Endodermal cell (in vitro differentiated cells): ENCODE results near the gene MAP7. TPM values are rescaled to one million over a fixed set of nuclear protein-coding genes. Genes with fewer than 3 reads are reported as not detected.

Experiments used
- DNase-seq: peaks from one replicate; pipeline ENCODE4 v3.0.0-alpha.2; 2017
- H3K27ac ChIP-seq: 2 replicates; pipeline ENCODE4 v1.5.1; 2013; ENCODE audit warnings: mild to moderate bottlenecking, low read depth, low read length, moderate library complexity
- H3K27me3 ChIP-seq: 2 replicates; pipeline ENCODE4 v1.6.1; 2013; ENCODE audit warnings: mild to moderate bottlenecking, low read length, moderate library complexity; ENCODE audit not compliant: insufficient read depth, control insufficient read depth, poor library complexity, severe bottlenecking
- H3K36me3 ChIP-seq: 2 replicates; pipeline ENCODE4 v1.7.0; 2013; ENCODE audit warnings: mild to moderate bottlenecking, low read length, moderate library complexity; ENCODE audit not compliant: control insufficient read depth, insufficient read depth
- H3K4me1 ChIP-seq: one replicate; pipeline ENCODE4 v1.7.0; 2013; ENCODE audit warnings: low read length; ENCODE audit not compliant: control insufficient read depth, insufficient read depth
- H3K4me3 ChIP-seq: 2 replicates; pipeline ENCODE4 v1.5.1; 2013; ENCODE audit warnings: mild to moderate bottlenecking, low read length, moderate library complexity
- H3K9ac ChIP-seq: 2 replicates; pipeline ENCODE4 v1.6.1; 2013; ENCODE audit warnings: mild to moderate bottlenecking, low read length, moderate library complexity; ENCODE audit not compliant: poor library complexity, severe bottlenecking; ENCODE audit errors: extremely low read depth
- H3K9me3 ChIP-seq: 2 replicates; pipeline ENCODE4 v1.6.1; 2013; ENCODE audit warnings: mild to moderate bottlenecking, low read length, moderate library complexity; ENCODE audit not compliant: control insufficient read depth
- H3K27ac Mint-ChIP-seq: 2 replicates; pipeline ENCODE4 v1.8.0; 2020; ENCODE audit warnings: mixed read lengths
- H3K27me3 Mint-ChIP-seq: 2 replicates; pipeline ENCODE4 v1.8.0; 2021; ENCODE audit warnings: mild to moderate bottlenecking, mixed read lengths; ENCODE audit not compliant: insufficient read depth
- H3K36me3 Mint-ChIP-seq: 2 replicates; pipeline ENCODE4 v1.8.0; 2020; ENCODE audit warnings: low read depth, mixed read lengths
- H3K4me1 Mint-ChIP-seq: 2 replicates; pipeline ENCODE4 v1.8.0; 2020; ENCODE audit warnings: mixed read lengths
- H3K4me3 Mint-ChIP-seq: 2 replicates; pipeline ENCODE4 v1.8.0; 2020; ENCODE audit warnings: mild to moderate bottlenecking, moderate library complexity, mixed read lengths
- H3K9me3 Mint-ChIP-seq: 2 replicates; pipeline ENCODE4 v1.8.0; 2020; ENCODE audit warnings: mild to moderate bottlenecking, mixed read lengths
- WGBS, 2 experiments: methylation state at CpG; one replicate each; pipeline versions ENCODE4 v1.1.5 to v1.1.7; 2013; ENCODE audit warnings: missing lambda C conversion rate in 2 of 2, mixed read lengths in 1 of 2; ENCODE audit not compliant: insufficient coverage in 1 of 2, insufficient read length in 1 of 2; 5-methylcytosine and 5-hydroxymethylcytosine counted together
- total RNA-seq, 2 donors: library from RNA; stranded (reverse); fragmentation: NEBNext Ultra II Directional in 1 of 2; extraction: Animal tissue kit (Norgen Biotek cat#: 25700) in 1 of 2; gene quantifications; 2 replicates in 1 of 2; 3 replicates in 1 of 2; pipeline ENCODE4 v1.2.1, GENCODE V29; 2021
- TF ChIP-seq, protein P1 (sequence below): fragments of 200-600 bp; sonication (generic); conservative IDR thresholded peaks from 2 replicates; pipeline ENCODE4 v1.5.0; 2021; ENCODE audit warnings: antibody characterized with exemption, mild to moderate bottlenecking

The MAP7 gene
- total RNA-seq, 2 donors from 2014 or later: 42.4 to 48.7 TPM

DNA sequence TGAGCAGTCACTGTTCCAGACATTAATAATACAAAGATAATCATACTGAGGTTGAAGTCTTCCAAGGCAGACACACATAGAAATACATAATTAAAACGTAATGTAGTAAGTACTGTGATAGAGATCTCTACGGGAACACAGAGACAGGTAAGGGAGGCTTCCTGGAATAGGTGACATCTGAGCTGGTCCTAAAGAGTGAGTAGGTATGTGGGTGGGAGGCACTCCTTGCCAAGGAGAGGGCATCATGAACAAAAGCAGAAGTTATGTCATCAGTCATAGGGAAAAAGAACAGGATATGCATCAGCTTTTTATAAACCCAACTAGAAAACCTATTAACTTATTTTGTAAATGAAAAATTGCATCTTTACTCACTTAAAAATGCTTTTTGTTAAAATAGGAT, 110.0 kb downstream of the MAP7 start:
- H3K36me3 ChIP-seq: no peaks in the 10 kb centered on the region
- TF ChIP-seq, protein P1, sequence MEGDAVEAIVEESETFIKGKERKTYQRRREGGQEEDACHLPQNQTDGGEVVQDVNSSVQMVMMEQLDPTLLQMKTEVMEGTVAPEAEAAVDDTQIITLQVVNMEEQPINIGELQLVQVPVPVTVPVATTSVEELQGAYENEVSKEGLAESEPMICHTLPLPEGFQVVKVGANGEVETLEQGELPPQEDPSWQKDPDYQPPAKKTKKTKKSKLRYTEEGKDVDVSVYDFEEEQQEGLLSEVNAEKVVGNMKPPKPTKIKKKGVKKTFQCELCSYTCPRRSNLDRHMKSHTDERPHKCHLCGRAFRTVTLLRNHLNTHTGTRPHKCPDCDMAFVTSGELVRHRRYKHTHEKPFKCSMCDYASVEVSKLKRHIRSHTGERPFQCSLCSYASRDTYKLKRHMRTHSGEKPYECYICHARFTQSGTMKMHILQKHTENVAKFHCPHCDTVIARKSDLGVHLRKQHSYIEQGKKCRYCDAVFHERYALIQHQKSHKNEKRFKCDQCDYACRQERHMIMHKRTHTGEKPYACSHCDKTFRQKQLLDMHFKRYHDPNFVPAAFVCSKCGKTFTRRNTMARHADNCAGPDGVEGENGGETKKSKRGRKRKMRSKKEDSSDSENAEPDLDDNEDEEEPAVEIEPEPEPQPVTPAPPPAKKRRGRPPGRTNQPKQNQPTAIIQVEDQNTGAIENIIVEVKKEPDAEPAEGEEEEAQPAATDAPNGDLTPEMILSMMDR: no peak
- Mint-ChIP-seq H3K9me3 (no peaks in the 10 kb centered on the region), H3K27ac (peak overlapping the region; percentile 3), H3K27me3 (no peaks in the 10 kb centered on the region), H3K4me1 (peaks cover 39% of the 10 kb centered on the region), H3K36me3 (no peaks in the 10 kb centered on the region), H3K4me3 (no peak overlapping the region)
- 94% methylated on average over 2 of the region's 2 CpGs; no CpG with 5 or more reads in 1 of the 2 experiments for WGBS, 2 experiments
- H3K4me1 ChIP-seq: no peaks in the 10 kb centered on the region
- H3K9me3 ChIP-seq: no peaks in the 10 kb centered on the region
- no peak overlapping the region for H3K4me3 ChIP-seq
- no peak overlapping the region for H3K9ac ChIP-seq
- no peak overlapping the region for H3K27ac ChIP-seq
- DNase-seq: no peak
- no peaks in the 10 kb centered on the region for H3K27me3 ChIP-seq

DNA sequence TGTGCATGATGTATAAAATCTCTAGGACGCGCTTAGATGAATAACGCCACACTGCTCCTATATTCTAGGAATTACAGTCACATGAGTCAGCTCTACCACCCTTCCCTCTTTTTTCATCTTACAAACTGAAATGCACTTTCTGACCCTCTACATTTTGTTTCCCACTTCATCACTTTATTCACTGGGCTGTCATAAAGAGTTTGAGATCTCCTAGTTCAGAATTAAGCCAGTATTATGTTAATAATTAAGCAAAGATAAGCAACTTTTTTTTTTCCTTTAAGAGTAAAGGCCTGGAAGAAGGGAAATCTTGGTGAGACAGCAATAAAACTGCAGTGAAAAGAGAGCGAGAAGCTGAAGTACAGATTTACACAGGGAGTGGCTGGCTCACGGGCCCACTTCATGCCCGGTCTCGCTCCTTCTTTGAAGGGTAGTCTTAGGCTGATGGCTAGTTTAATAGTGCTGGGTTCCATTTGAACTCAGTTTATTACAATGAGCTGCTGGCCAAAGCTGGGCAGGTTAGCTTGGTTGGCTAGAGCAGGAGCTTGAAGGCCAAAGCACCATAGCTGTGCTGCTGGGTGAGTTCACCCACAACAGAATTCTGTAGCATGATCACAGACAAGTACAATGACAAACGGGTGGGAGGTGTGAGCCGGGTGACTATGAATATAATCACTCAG, 110.6 kb downstream of the MAP7 start:
- Histone ChIP-seq H3K9me3 (no peaks in the 10 kb centered on the region), H3K27ac (no peak overlapping the region), H3K4me1 (no peaks in the 10 kb centered on the region), H3K27me3 (no peaks in the 10 kb centered on the region), H3K36me3 (no peaks in the 10 kb centered on the region), H3K4me3 (no peak overlapping the region), H3K9ac (no peak overlapping the region)
- H3K36me3 Mint-ChIP-seq: no peaks in the 10 kb centered on the region
- no peaks in the 10 kb centered on the region for H3K27me3 Mint-ChIP-seq
- 91 to 95% methylated on average over 4 to 9 of the region's 9 CpGs for WGBS, 2 experiments
- DNase-seq: no peak
- H3K4me1 Mint-ChIP-seq: peaks cover 39% of the 10 kb centered on the region
- H3K4me3 Mint-ChIP-seq: no peak overlapping the region
- TF ChIP-seq, protein P1: no peak
- no peaks in the 10 kb centered on the region for H3K9me3 Mint-ChIP-seq
- peak overlapping the region; percentile 3 for H3K27ac Mint-ChIP-seq

- Histone ChIP-seq H3K9ac (no peak overlapping the region), H3K4me1 (no peaks in the 10 kb centered on the region), H3K36me3 (no peaks in the 10 kb centered on the region), H3K27me3 (no peaks in the 10 kb centered on the region), H3K27ac (no peak overlapping the region), H3K9me3 (no peaks in the 10 kb centered on the region), H3K4me3 (no peak overlapping the region)
- DNase-seq: no peak
- no peak overlapping the region for H3K4me3 Mint-ChIP-seq
- no peaks in the 10 kb centered on the region for H3K9me3 Mint-ChIP-seq
- peaks cover 40% of the 10 kb centered on the region for H3K4me1 Mint-ChIP-seq
- TF ChIP-seq, protein P1: no peak
- no peaks in the 10 kb centered on the region for H3K27me3 Mint-ChIP-seq
- 83% methylated on average over 3 of the region's 3 CpGs; no CpG with 5 or more reads in 1 of the 2 experiments for WGBS, 2 experiments
- no peak overlapping the region for H3K27ac Mint-ChIP-seq
- no peaks in the 10 kb centered on the region for H3K36me3 Mint-ChIP-seq
Measured at GRCh38 chr6:136438441-136438840, 111.8 kb downstream of the MAP7 start.
